Ascending aorta (tissue), 2 donors: ENCODE data around the gene GABRP. TPM values are rescaled to one million over a fixed set of nuclear protein-coding genes. Genes with fewer than 3 reads are reported as not detected.
"Not testable (repeated sequence)": the region's sequence is repeated elsewhere in the genome, so short reads cannot be mapped to it uniquely, and the experiment has no call there.

Source experiments
- DNase-seq, 2 donors: peaks; one replicate each; pipeline ENCODE4 v3.0.0-alpha.2; 2019; ENCODE audit warnings: low spot score in 2 of 2
- H3K27ac ChIP-seq, 2 donors: fragments of 200-600 bp; sonication (generic); one replicate each; pipeline ENCODE4 v1.5.1; 2016 to 2017; ENCODE audit warnings: mild to moderate bottlenecking in 1 of 2
- H3K27me3 ChIP-seq: fragments of 200-600 bp; sonication (generic); one replicate; pipeline ENCODE4 v1.5.1; 2017
- H3K36me3 ChIP-seq, 2 donors: fragments of 200-600 bp; sonication (generic); one replicate each; pipeline ENCODE4 v1.5.1; 2016
- H3K4me1 ChIP-seq, 2 donors: fragments of 200-600 bp; sonication (generic); one replicate each; pipeline ENCODE4 v1.5.1; 2016 to 2017; ENCODE audit warnings: mild to moderate bottlenecking in 1 of 2
- H3K4me3 ChIP-seq, 2 donors: fragments of 200-600 bp; sonication (generic); one replicate each; pipeline ENCODE4 v1.5.1; 2016 to 2017; ENCODE audit warnings: mild to moderate bottlenecking in 1 of 2
- H3K9me3 ChIP-seq, 2 donors: fragments of 200-600 bp; sonication (generic); one replicate each; pipeline ENCODE4 v1.5.1; 2016
- CTCF ChIP-seq, 3 experiments: fragments of 200-600 bp in 2 of 3; fragments of 450-650 bp in 1 of 3; sonication (generic) in 2 of 3; IDR thresholded peaks; one replicate each; pipeline ENCODE4 v1.5.1; 2016 to 2019; ENCODE audit warnings: antibody characterized with exemption in 3 of 3, mild to moderate bottlenecking in 1 of 3, moderate library complexity in 1 of 3
- intact Hi-C: fragments of 100-400 bp; cut with DNase I; formaldehyde crosslinking; loops from one replicate; pipeline ENCODE4 v1.15.1; 2023
- total RNA-seq: library from RNA; depleted of rRNA; stranded (reverse); fragments of >200 nt; gene quantifications from one replicate; pipeline ENCODE4 v1.1.0, GENCODE V29; 2016

GABRP gene
- total RNA-seq, 1 donor from 2014 or later: 0.43 TPM

DNA sequence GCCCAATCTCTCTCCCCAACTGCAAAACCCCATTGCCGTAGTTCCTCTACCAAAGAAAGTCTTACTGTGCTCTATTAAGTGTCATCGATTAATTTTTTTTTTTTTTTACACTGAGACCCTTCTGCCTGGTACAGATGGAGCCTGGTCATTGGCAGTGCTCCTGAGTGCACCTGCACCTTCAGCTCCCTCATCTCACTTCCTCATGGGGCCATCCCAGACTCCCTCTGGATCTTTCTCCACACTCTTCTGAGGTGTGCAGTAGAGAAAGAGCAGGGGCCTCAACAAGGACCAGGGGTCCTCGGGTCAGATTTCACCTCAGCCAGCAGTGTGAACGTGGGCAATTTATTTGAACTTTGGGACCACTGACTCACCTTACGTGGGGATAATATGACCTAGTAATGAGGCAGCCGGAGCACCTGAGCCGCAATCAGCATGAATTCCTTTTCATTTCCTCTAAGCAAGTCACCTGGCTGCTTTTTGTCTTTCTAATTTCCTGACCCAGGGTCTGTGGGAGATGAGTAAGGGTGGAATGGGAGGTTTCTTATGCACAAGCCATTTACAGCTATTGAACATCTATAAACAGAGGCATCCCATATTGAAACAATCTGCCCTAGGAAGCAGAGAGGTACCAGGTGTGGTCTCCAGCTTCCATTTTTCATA, 22.3 kb upstream of the GABRP start:
- intact Hi-C loops: no loop called here
- peaks cover 0 to 2% of the 10 kb centered on the region in 2 donors for H3K4me1 ChIP-seq

GRCh38 chr5:170761708-170762066, 21.8 kb upstream of the GABRP start:
- Histone ChIP-seq H3K27me3 (no peaks in the 10 kb centered on the region), H3K36me3 (no peaks in the 10 kb centered on the region), H3K4me3 (no peak overlapping the region), H3K4me1 (peaks cover 0 to 2% of the 10 kb centered on the region in 2 donors), H3K9me3 (no peaks in the 10 kb centered on the region), H3K27ac (no peak overlapping the region)
- intact Hi-C loops: no loop called here
- TF ChIP-seq CTCF (IDR thresholded peaks at IDR 0.05): no peak
- no peak for DNase-seq

More for the DNA sequence above, 22.3 kb upstream of the GABRP start:
- DNase-seq: no peak
- no peaks in the 10 kb centered on the region for H3K36me3 ChIP-seq
- no peak for TF ChIP-seq CTCF (IDR thresholded peaks at IDR 0.05)
- no peaks in the 10 kb centered on the region for H3K27me3 ChIP-seq
- no peaks in the 10 kb centered on the region for H3K9me3 ChIP-seq
- H3K27ac ChIP-seq: no peak overlapping the region
- H3K4me3 ChIP-seq: no peak overlapping the region

GRCh38 chr5:170762298-170762697, 21.2 kb upstream of the GABRP start:
- H3K9me3 ChIP-seq, intact Hi-C loops, H3K36me3 ChIP-seq, DNase-seq, H3K4me3 ChIP-seq, H3K4me1 ChIP-seq, H3K27ac ChIP-seq, H3K27me3 ChIP-seq: not testable (repeated sequence)

DNA sequence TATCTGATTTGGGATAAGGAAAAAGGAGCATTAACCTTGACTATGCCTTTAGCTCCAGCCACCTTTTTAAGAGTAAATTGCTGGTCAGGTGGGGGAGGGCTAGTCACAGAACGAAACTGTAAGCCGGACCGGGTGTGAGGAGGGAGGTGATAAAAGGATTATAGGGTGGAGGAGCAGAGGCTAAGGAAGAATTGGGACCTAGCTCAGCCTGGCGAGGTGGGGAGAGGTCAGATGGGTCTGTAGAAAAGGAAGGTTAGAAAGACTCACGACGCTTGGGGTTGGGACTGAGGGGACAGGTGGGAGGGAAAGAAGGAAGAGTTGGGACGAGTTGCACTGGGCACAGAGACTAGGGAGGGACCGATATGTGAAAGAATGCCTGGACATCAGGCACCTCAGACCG, 17.7 kb upstream of the GABRP start:
- not testable (repeated sequence) for DNase-seq, H3K36me3 ChIP-seq, H3K9me3 ChIP-seq

GRCh38 chr5:170769246-170769645, 14.3 kb upstream of the GABRP start:
- H3K9me3 ChIP-seq: no peaks in the 10 kb centered on the region
- no peaks in the 10 kb centered on the region for H3K36me3 ChIP-seq
- DNase-seq: no peak
- no peak overlapping the region for H3K4me3 ChIP-seq
- H3K27ac ChIP-seq: no peak overlapping the region
- no peaks in the 10 kb centered on the region for H3K27me3 ChIP-seq
- no peaks in the 10 kb centered on the region for H3K4me1 ChIP-seq
- no peak for TF ChIP-seq CTCF (IDR thresholded peaks at IDR 0.05)
- intact Hi-C loops: no loop called here

More for the DNA sequence above, 17.7 kb upstream of the GABRP start:
- intact Hi-C loops, H3K4me1 ChIP-seq, H3K27ac ChIP-seq, H3K27me3 ChIP-seq, H3K4me3 ChIP-seq: not testable (repeated sequence)

DNA sequence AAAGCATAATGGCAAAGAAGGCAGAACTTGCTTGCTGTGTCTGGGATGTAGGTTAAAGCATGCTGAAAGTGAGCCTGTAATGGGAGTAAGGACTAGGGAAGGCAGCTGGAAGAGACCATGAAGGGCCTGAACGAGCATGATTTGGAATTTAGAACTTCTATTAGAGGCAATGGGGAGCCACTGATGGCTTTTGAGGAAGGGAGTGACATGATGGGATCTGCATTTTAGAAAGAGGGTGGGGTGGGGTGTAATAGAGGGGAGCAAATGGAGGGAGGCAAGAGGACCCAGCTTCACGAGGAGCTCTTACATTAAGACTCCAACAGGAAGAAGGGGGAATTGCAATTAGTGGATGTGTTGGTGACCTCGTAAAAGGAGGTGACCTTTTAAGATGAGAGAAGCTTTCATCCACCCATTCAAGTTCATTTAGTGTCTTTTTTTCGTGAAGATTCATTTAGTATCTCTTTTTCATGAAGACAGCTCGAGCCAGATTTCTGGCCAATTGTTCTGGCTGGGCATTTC, 13.6 kb upstream of the GABRP start:
- H3K27me3 ChIP-seq: no peaks in the 10 kb centered on the region
- H3K4me3 ChIP-seq: no peak overlapping the region
- H3K36me3 ChIP-seq: no peaks in the 10 kb centered on the region
- intact Hi-C loops: no loop called here
- H3K9me3 ChIP-seq: no peaks in the 10 kb centered on the region
- H3K27ac ChIP-seq: no peak overlapping the region
- DNase-seq: no peak
- no peaks in the 10 kb centered on the region for H3K4me1 ChIP-seq
- no peak for TF ChIP-seq CTCF (IDR thresholded peaks at IDR 0.05)

- H3K27me3 ChIP-seq: no peaks in the 10 kb centered on the region
- no peak for DNase-seq
- no peaks in the 10 kb centered on the region for H3K36me3 ChIP-seq
- intact Hi-C loops: no loop called here
- no peak overlapping the region for H3K27ac ChIP-seq
- no peak overlapping the region for H3K4me3 ChIP-seq
- H3K9me3 ChIP-seq: no peaks in the 10 kb centered on the region
- TF ChIP-seq CTCF (IDR thresholded peaks at IDR 0.05): no peak
- no peaks in the 10 kb centered on the region for H3K4me1 ChIP-seq
Measured at GRCh38 chr5:170771496-170771895, 12.0 kb upstream of the GABRP start.
